GM12864 (cell line): ENCODE results near the gene ARMC9.

Experiments
- DNase-seq: peaks from one replicate; pipeline ENCODE4 v3.0.0-alpha.2; 2011; ENCODE audit warnings: low read depth
- H3K4me3 ChIP-seq: 2 replicates; pipeline ENCODE4 v1.5.1; 2011; ENCODE audit warnings: mild to moderate bottlenecking, low read depth, low read length, control low read depth
- CTCF ChIP-seq: IDR thresholded peaks from 2 replicates; pipeline ENCODE4 v1.5.1; 2011; ENCODE audit warnings: low read depth, mild to moderate bottlenecking, moderate library complexity, low read length, control low read depth, inconsistent platforms; ENCODE audit errors: missing control alignments

ARMC9 gene

GRCh38 chr2:231294571-231295362 lies 96.3 kb downstream of the ARMC9 start:
- DNase-seq: no peak
- H3K4me3 ChIP-seq: no peak overlapping the region
- no peak for TF ChIP-seq CTCF

- TF ChIP-seq CTCF: no peak
- DNase-seq: no peak
- no peak overlapping the region for H3K4me3 ChIP-seq
These were observed 96.9 kb downstream of the ARMC9 start for GRCh38 chr2:231295363-231295655.

DNA sequence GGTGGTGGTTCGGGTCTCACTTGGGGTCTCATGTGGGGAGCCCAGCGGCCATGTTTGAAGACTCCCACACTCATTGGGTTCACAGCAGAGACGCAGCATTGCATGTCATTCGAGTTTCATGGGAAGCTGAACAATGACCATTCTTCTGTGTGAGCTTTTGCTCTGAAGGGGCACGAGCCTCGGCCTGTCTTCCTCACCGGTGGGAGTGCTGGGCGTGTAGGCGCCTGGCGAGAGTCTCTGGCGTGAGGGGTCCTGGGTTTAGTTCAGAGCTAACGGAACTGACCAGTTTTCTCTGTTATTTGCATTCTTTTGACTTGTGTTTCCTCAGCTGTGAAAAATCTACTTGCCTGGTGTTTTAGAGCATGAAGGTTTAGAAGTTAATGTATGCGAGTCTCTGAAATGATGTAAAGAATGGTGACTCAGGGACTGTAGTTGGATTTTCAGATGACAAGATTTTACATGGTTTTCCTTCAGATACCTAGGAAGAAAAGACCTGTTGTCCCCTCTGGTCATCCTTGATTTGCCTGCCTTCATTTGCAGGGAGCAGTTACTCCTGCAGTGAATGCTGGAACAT lies 98.1 kb downstream of the ARMC9 start:
- DNase-seq: no peak
- no peak for TF ChIP-seq CTCF
- H3K4me3 ChIP-seq: no peak overlapping the region

- no peak overlapping the region for H3K4me3 ChIP-seq
- TF ChIP-seq CTCF: peak; percentile 92
- DNase-seq: peak; percentile 37
These were observed 98.9 kb downstream of the ARMC9 start for GRCh38 chr2:231297108-231297908.

DNA sequence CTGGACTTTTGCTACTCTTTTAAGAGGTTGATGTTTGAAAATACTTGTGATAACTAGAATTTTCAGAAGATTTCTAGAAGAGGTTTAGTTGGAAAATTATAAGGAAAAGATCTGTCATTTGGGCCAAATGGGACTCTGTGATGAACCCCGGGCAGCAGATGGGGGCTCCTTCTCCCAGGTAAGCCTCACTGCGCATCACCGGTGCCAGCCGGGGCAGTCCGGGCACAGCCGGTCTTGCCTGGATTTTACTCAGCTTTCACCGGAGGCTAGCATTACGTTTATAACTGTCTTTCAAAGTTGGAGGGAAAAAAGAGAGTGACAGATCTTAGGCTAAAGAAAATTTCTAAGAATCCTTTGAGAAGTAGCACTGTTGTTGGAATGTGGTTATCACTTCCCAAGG lies 99.7 kb downstream of the ARMC9 start:
- no peak for DNase-seq
- H3K4me3 ChIP-seq: no peak overlapping the region
- TF ChIP-seq CTCF: no peak

- H3K4me3 ChIP-seq: no peak overlapping the region
- no peak for TF ChIP-seq CTCF
- peak; percentile 26 for DNase-seq
These were observed 100.8 kb downstream of the ARMC9 start for GRCh38 chr2:231299267-231299666.
